H1 (cell line): ENCODE data around the gene CDH11. TPM values are rescaled to one million over a fixed set of nuclear protein-coding genes. Genes with fewer than 3 reads are reported as not detected.

Experiments
- CTCF ChIA-PET: fragments of 300-600 bp; sonication (Branson Sonifier 250); formaldehyde crosslinking; loops from one replicate; lab custom pipeline; 2021; ENCODE audit not compliant: partially characterized antibody; lab: Charles Lee
- POLR2A ChIA-PET: fragments of 300-600 bp; sonication (Branson Sonifier 250); formaldehyde crosslinking; loops from one replicate; lab custom pipeline; 2021; ENCODE audit warnings: inconsistent platforms; ENCODE audit not compliant: partially characterized antibody; lab: Charles Lee
- DNase-seq, 2 experiments: peaks; one replicate each; pipeline versions ENCODE4 v3.0.0 to v3.0.0-alpha.2; 2010 to 2022; ENCODE audit warnings: low spot score in 2 of 2, low read depth in 1 of 2, mixed read lengths in 1 of 2
- FAIRE-seq: peaks from 2 replicates; lab custom pipeline; 2011; peaks lifted over from hg19 to GRCh38; lab: Jason Lieb, UNC
- H2AFZ ChIP-seq: 2 replicates; pipeline ENCODE4 v1.8.1; 2012; ENCODE audit warnings: low read length, inconsistent platforms
- H2AK5ac ChIP-seq: 2 replicates; pipeline ENCODE4 v1.6.1; 2013; ENCODE audit warnings: low read depth, low read length
- H2BK120ac ChIP-seq: replicated peaks from 2 replicates; pipeline ENCODE3; 2013; ENCODE audit warnings: low read depth, low read length, inconsistent platforms
- H2BK12ac ChIP-seq: 2 replicates; pipeline ENCODE4 v1.6.1; 2013; ENCODE audit warnings: low read depth, low read length
- H2BK15ac ChIP-seq: 2 replicates; pipeline ENCODE4 v1.6.1; 2013; ENCODE audit warnings: low read length
- H2BK20ac ChIP-seq: 2 replicates; pipeline ENCODE4 v1.6.1; 2013; ENCODE audit warnings: low read length
- H2BK5ac ChIP-seq: 2 replicates; pipeline ENCODE4 v1.6.1; 2013; ENCODE audit warnings: low read depth, low read length
- H3K14ac ChIP-seq: 2 replicates; pipeline ENCODE4 v1.6.1; 2013; ENCODE audit warnings: inconsistent platforms; ENCODE audit not compliant: insufficient read length
- H3K18ac ChIP-seq: 2 replicates; pipeline ENCODE4 v1.6.1; 2013; ENCODE audit warnings: low read length; ENCODE audit errors: extremely low read depth
- H3K23ac ChIP-seq: 2 replicates; pipeline ENCODE4 v1.6.1; 2013; ENCODE audit warnings: inconsistent platforms; ENCODE audit not compliant: insufficient read length
- H3K23me2 ChIP-seq: 2 replicates; pipeline ENCODE4 v1.6.1; 2013; ENCODE audit warnings: low read depth, low read length
- H3K27ac ChIP-seq: 2 replicates; pipeline ENCODE4 v1.6.1; 2011; ENCODE audit warnings: low read depth, low read length, inconsistent platforms
- H3K27me3 ChIP-seq, 4 experiments: replicated peaks in 1 of 4; 1 replicate in 1 of 4; 2 replicates in 3 of 4; pipeline versions ENCODE4 v1.6.1 to v1.8.1; 2011 to 2013; ENCODE audit warnings: low read length in 3 of 4, mild to moderate bottlenecking in 3 of 4, inconsistent platforms in 2 of 4, mixed read lengths in 2 of 4, moderate library complexity in 1 of 4; ENCODE audit not compliant: control insufficient read depth in 3 of 4, insufficient read depth in 3 of 4; ENCODE audit errors: extremely low read depth in 1 of 4
- H3K36me3 ChIP-seq, 4 experiments: 2 replicates each; pipeline versions ENCODE4 v1.6.1 to v1.8.1; 2011 to 2013; ENCODE audit warnings: mild to moderate bottlenecking in 4 of 4, low read length in 3 of 4, moderate library complexity in 2 of 4, control low read depth in 1 of 4, inconsistent platforms in 1 of 4; ENCODE audit not compliant: insufficient read depth in 4 of 4, control insufficient read depth in 2 of 4
- H3K4ac ChIP-seq: replicated peaks from 2 replicates; pipeline ENCODE3; 2013; ENCODE audit warnings: low read length, low read depth, mixed read lengths, inconsistent platforms; ENCODE audit not compliant: insufficient read length
- H3K4me1 ChIP-seq, 4 experiments: replicated peaks in 1 of 4; 1 replicate in 1 of 4; 2 replicates in 3 of 4; pipeline versions ENCODE4 v1.6.1 to v1.8.1; 2011 to 2013; ENCODE audit warnings: low read length in 3 of 4, inconsistent platforms in 2 of 4, mixed read lengths in 1 of 4; ENCODE audit not compliant: insufficient read depth in 4 of 4, control insufficient read depth in 3 of 4
- H3K4me2 ChIP-seq, 2 experiments: 2 replicates each; pipeline versions ENCODE4 v1.6.1 to v1.8.1; 2011 to 2013; ENCODE audit warnings: low read depth in 2 of 2, low read length in 2 of 2, control low read depth in 1 of 2, inconsistent platforms in 1 of 2, mild to moderate bottlenecking in 1 of 2; ENCODE audit not compliant: insufficient read depth in 1 of 2
- H3K4me3 ChIP-seq, 4 experiments: fragments of 200-600, 300-600 bp in 1 of 4; sonication (generic), shearing (Covaris generic), sonication (Bioruptor Twin) in 1 of 4; 2 replicates each; pipeline versions ENCODE4 v1.5.1 to v1.8.1; 2011 to 2016; ENCODE audit warnings: low read length in 4 of 4, low read depth in 3 of 4, control low read depth in 2 of 4, inconsistent platforms in 2 of 4, mild to moderate bottlenecking in 2 of 4, mixed read lengths in 1 of 4, moderate library complexity in 1 of 4; ENCODE audit not compliant: insufficient read depth in 2 of 4; ENCODE audit errors: extremely low read depth in 1 of 4
- H3K56ac ChIP-seq: replicated peaks from 2 replicates; pipeline ENCODE3; 2013; ENCODE audit warnings: low read depth, mild to moderate bottlenecking, mixed read lengths, low read length, inconsistent platforms; ENCODE audit not compliant: insufficient read length
- H3K79me1 ChIP-seq: 2 replicates; pipeline ENCODE4 v1.6.1; 2013; ENCODE audit warnings: low read depth, low read length, control low read depth
- H3K79me2 ChIP-seq, 2 experiments: 2 replicates each; pipeline versions ENCODE4 v1.6.1 to v1.8.1; 2012 to 2013; ENCODE audit warnings: low read length in 2 of 2, mild to moderate bottlenecking in 2 of 2, inconsistent platforms in 1 of 2; ENCODE audit not compliant: insufficient read depth in 2 of 2, control insufficient read depth in 1 of 2
- H3K9ac ChIP-seq, 4 experiments: replicated peaks in 1 of 4; 1 replicate in 1 of 4; 2 replicates in 3 of 4; pipeline versions ENCODE4 v1.6.1 to v1.8.1; 2011 to 2013; ENCODE audit warnings: low read depth in 3 of 4, low read length in 3 of 4, control low read depth in 2 of 4, mild to moderate bottlenecking in 2 of 4, moderate library complexity in 2 of 4, inconsistent platforms in 1 of 4; ENCODE audit errors: extremely low read depth in 1 of 4
- H3K9me3 ChIP-seq, 2 experiments: 2 replicates each; pipeline versions ENCODE4 v1.6.1 to v1.8.1; 2012 to 2013; ENCODE audit warnings: mild to moderate bottlenecking in 2 of 2, moderate library complexity in 2 of 2, control low read depth in 1 of 2, inconsistent platforms in 1 of 2, low read depth in 1 of 2, low read length in 1 of 2, mixed read lengths in 1 of 2; ENCODE audit not compliant: insufficient read depth in 2 of 2
- H4K20me1 ChIP-seq, 2 experiments: replicated peaks in 1 of 2; 2 replicates each; pipeline versions ENCODE3 to v1.8.1; 2011 to 2013; ENCODE audit warnings: inconsistent platforms in 2 of 2, low read length in 2 of 2, mild to moderate bottlenecking in 1 of 2; ENCODE audit not compliant: insufficient read depth in 2 of 2, control insufficient read depth in 1 of 2
- H4K5ac ChIP-seq: 2 replicates; pipeline ENCODE4 v1.6.1; 2013; ENCODE audit warnings: low read length, low read depth, mixed read lengths, inconsistent platforms; ENCODE audit not compliant: insufficient read length
- H4K8ac ChIP-seq: 2 replicates; pipeline ENCODE4 v1.8.0; 2013; ENCODE audit warnings: mild to moderate bottlenecking, moderate library complexity, low read length, inconsistent platforms; ENCODE audit not compliant: insufficient read depth; ENCODE audit errors: extremely low read depth
- H4K91ac ChIP-seq: replicated peaks from 2 replicates; pipeline ENCODE3; 2013; ENCODE audit warnings: low read length, mixed read lengths, inconsistent platforms; ENCODE audit not compliant: insufficient read length
- CBX8 ChIP-seq: fragments of 300-800, 300-1000 bp; sonication (generic); IDR thresholded peaks from 2 replicates; pipeline ENCODE4 v1.7.1; 2016; ENCODE audit warnings: low read depth, low read length, borderline replicate concordance
- CEBPB ChIP-seq: IDR thresholded peaks from 2 replicates; pipeline ENCODE4 v1.6.1; 2012; ENCODE audit warnings: low read depth, low read length
- E2F6 ChIP-seq: IDR thresholded peaks from 2 replicates; pipeline ENCODE4 v1.6.1; 2012; ENCODE audit warnings: inconsistent platforms
- EGR1 ChIP-seq: IDR thresholded peaks from 2 replicates; pipeline ENCODE4 v1.6.1; 2011; ENCODE audit warnings: low read depth, low read length, borderline replicate concordance
- GTF2F1 ChIP-seq: IDR thresholded peaks from 2 replicates; pipeline ENCODE4 v1.6.1; 2012; ENCODE audit warnings: low read depth, low read length, improper control_type of control experiment, borderline replicate concordance
- HDAC2 ChIP-seq, 2 experiments: fragments of 300-600 bp in 1 of 2; sonication (generic) in 1 of 2; IDR thresholded peaks; 2 replicates each; pipeline ENCODE4 v1.6.1; 2011 to 2012; ENCODE audit warnings: low read depth in 2 of 2, low read length in 2 of 2, mild to moderate bottlenecking in 2 of 2, moderate library complexity in 2 of 2, borderline replicate concordance in 1 of 2, inconsistent platforms in 1 of 2
- MAFK ChIP-seq: IDR thresholded peaks from 2 replicates; pipeline ENCODE4 v1.6.1; 2012; ENCODE audit warnings: low read depth, mild to moderate bottlenecking, improper control_type of control experiment, low read length
- RAD21 ChIP-seq, 2 experiments: IDR thresholded peaks in 1 of 2; conservative IDR thresholded peaks in 1 of 2; 2 replicates each; pipeline ENCODE4 v1.6.1; 2011; ENCODE audit warnings: low read depth in 2 of 2, low read length in 2 of 2, improper control_type of control experiment in 1 of 2, inconsistent platforms in 1 of 2, mild to moderate bottlenecking in 1 of 2, moderate library complexity in 1 of 2
- RXRA ChIP-seq: IDR thresholded peaks from 2 replicates; pipeline ENCODE4 v1.6.1; 2011; ENCODE audit warnings: low read depth, mild to moderate bottlenecking, low read length, moderate library complexity; ENCODE audit not compliant: insufficient read depth
- SRF ChIP-seq: IDR thresholded peaks from 2 replicates; pipeline ENCODE4 v1.6.1; 2011; ENCODE audit warnings: mild to moderate bottlenecking, low read depth, low read length, moderate library complexity
- ZNF274 ChIP-seq: IDR thresholded peaks from 2 replicates; pipeline ENCODE4 v1.7.0; 2012; ENCODE audit warnings: low read length, borderline replicate concordance; ENCODE audit errors: extremely low read depth
- WGBS, 2 experiments: shearing (Covaris generic) in 1 of 2; methylation state at CpG; one replicate each; pipeline versions ENCODE4 v1.1.6 to v1.1.7; 2013 to 2015; ENCODE audit warnings: low lambda C conversion rate in 2 of 2, mixed read lengths in 2 of 2, inconsistent platforms in 1 of 2, low coverage in 1 of 2, missing lambda C conversion rate in 1 of 2; ENCODE audit not compliant: insufficient replicate concordance in 2 of 2, insufficient coverage in 1 of 2, insufficient read length in 1 of 2; ENCODE audit errors: extremely low coverage in 1 of 2, missing lambda C conversion rate in 1 of 2; 5-methylcytosine and 5-hydroxymethylcytosine counted together
- polyA plus RNA-seq, 7 experiments: library from polyadenylated mRNA; depleted of rRNA in 3 of 7; stranded (reverse) in 5 of 7; unstranded in 2 of 7; fragments of >200 nt in 5 of 7; fragments of 200-250 nt in 2 of 7; gene quantifications; 1 replicate in 5 of 7; 2 replicates in 1 of 7; 4 replicates in 1 of 7; pipeline versions ENCODE4 v1.2.1 to v1.2.3, GENCODE V29; 2011 to 2013; ENCODE audit warnings: missing spikeins in 2 of 7, mixed read lengths in 2 of 7
- total RNA-seq: library from RNA; stranded (reverse); fragmentation: NEBNext Ultra II Directional; extraction: Animal tissue kit (Norgen Biotek cat#: 25700); gene quantifications from 2 replicates; pipeline ENCODE4 v1.2.1, GENCODE V29; 2021

CDH11 gene
- total and polyA plus RNA-seq, 2 of the 8 experiments (the other 6 are each of a cell fraction or from before 2014, with no cell fraction given) = 3.3 to 8.4 TPM

- H3K36me3 ChIP-seq = no peaks in the 10 kb centered on the region
- no peaks in the 10 kb centered on the region for H3K27me3 ChIP-seq
- ChIA-PET POLR2A (no interaction called here), CTCF (interaction anchor here (0.8 to 1.1 kb wide), 2 partner anchors 15 to 16 kb away, joined by 3 to 4 read pairs; no protein-coding TSS in a partner anchor)
- H3K9me3 ChIP-seq = no peaks in the 10 kb centered on the region
- no peak overlapping the region for H3K9ac ChIP-seq
- H2AFZ ChIP-seq = no peak overlapping the region
- no peak overlapping the region for H3K27ac ChIP-seq
- H4K5ac ChIP-seq = no peak overlapping the region
- no peak overlapping the region for H2AK5ac ChIP-seq
- H4K20me1 ChIP-seq = no peaks in the 10 kb centered on the region
- H4K8ac ChIP-seq = no peak overlapping the region
- no peak overlapping the region for H2BK20ac ChIP-seq
- no peak overlapping the region for H2BK5ac ChIP-seq
- no peak overlapping the region for H2BK12ac ChIP-seq
- DNase-seq = no peak
- H3K23me2 ChIP-seq = no peaks in the 10 kb centered on the region
- no peak overlapping the region for H2BK120ac ChIP-seq
- TF ChIP-seq CBX8 (no peak), E2F6 (no peak), GTF2F1 (no peak), HDAC2 (IDR thresholded peaks at IDR 0.05; ENCODE audit: borderline replicate concordance in 1 of 2, low read depth in 2 of 2, low read length in 2 of 2) (no peak), RXRA (no peak), ZNF274 (no peak), SRF (no peak), RAD21 (IDR thresholded peaks at IDR 0.05 in 1 of 2, conservative IDR thresholded peaks at IDR 0.05 in 1 of 2; ENCODE audit: low read depth in 2 of 2, low read length in 2 of 2) (no peak), EGR1 (no peak), MAFK (no peak), CEBPB (no peak)
- H3K79me2 ChIP-seq = no peaks in the 10 kb centered on the region
- no peak overlapping the region for H3K14ac ChIP-seq
- no peak overlapping the region for H4K91ac ChIP-seq
- H3K23ac ChIP-seq = no peak overlapping the region
- WGBS, 2 experiments = 83% methylated on average over 1 of the region's 1 CpG; no CpG with 5 or more reads in 1 of the 2 experiments
- no peak overlapping the region for H3K18ac ChIP-seq
- H3K4me1 ChIP-seq = no peaks in the 10 kb centered on the region
- no peaks in the 10 kb centered on the region for H3K79me1 ChIP-seq
- no peak overlapping the region for H3K56ac ChIP-seq
- H3K4ac ChIP-seq = no peak overlapping the region
- H2BK15ac ChIP-seq = no peak overlapping the region
- H3K4me3 ChIP-seq = no peak overlapping the region
- no peak overlapping the region for H3K4me2 ChIP-seq
- no peak for FAIRE-seq
These were observed 19.5 kb downstream of the CDH11 start for GRCh38 chr16:65102326-65102725.
